Activated T-cell treated with anti-CD3 and anti-CD28 coated beads, Interleukin-2, amount 50 U/mL, for 72 hours (primary cell): Measurements from ENCODE around the gene GFRAL. TPM values are rescaled to one million over a fixed set of nuclear protein-coding genes. Genes with fewer than 3 reads are reported as not detected.

ENCODE experiments used
- ATAC-seq, 2 donors: fragments of 150-1000 bp; cut with Tn5 transposase; replicated peaks in 1 of 2; 2 replicates each; pipeline ENCODE4 v1.10.0; 2021; ENCODE audit warnings: moderate library complexity in 2 of 2, mild to moderate bottlenecking in 1 of 2
- DNase-seq, 2 donors: peaks; one replicate each; pipeline ENCODE4 v3.0.0; 2021 to 2022; ENCODE audit warnings: mixed read lengths in 1 of 2
- H3K27ac Mint-ChIP-seq: one replicate; pipeline ENCODE4 v1.8.0; 2022; ENCODE audit warnings: mild to moderate bottlenecking, moderate library complexity, mixed read lengths
- H3K27me3 Mint-ChIP-seq: one replicate; pipeline ENCODE4 v1.8.0; 2022; ENCODE audit warnings: low read depth, mixed read lengths
- H3K36me3 Mint-ChIP-seq, 2 donors: one replicate each; pipeline ENCODE4 v1.8.0; 2022; ENCODE audit warnings: mixed read lengths in 2 of 2, mild to moderate bottlenecking in 1 of 2; ENCODE audit not compliant: insufficient read depth in 2 of 2
- H3K4me1 Mint-ChIP-seq: one replicate; pipeline ENCODE4 v1.8.0; 2022; ENCODE audit warnings: low read depth, mixed read lengths
- H3K4me3 Mint-ChIP-seq, 2 donors: one replicate each; pipeline ENCODE4 v1.8.0; 2022; ENCODE audit warnings: mild to moderate bottlenecking in 2 of 2, mixed read lengths in 2 of 2, moderate library complexity in 2 of 2
- H3K9me3 Mint-ChIP-seq, 2 donors: one replicate each; pipeline ENCODE4 v1.8.0; 2022; ENCODE audit warnings: mixed read lengths in 2 of 2
- total RNA-seq, 2 donors: library from RNA; stranded (reverse); gene quantifications; one replicate each; pipeline ENCODE4 v1.2.3, GENCODE V29; 2022

Gene GFRAL
- total RNA-seq, 2 donors from 2014 or later, result not detected

DNA sequence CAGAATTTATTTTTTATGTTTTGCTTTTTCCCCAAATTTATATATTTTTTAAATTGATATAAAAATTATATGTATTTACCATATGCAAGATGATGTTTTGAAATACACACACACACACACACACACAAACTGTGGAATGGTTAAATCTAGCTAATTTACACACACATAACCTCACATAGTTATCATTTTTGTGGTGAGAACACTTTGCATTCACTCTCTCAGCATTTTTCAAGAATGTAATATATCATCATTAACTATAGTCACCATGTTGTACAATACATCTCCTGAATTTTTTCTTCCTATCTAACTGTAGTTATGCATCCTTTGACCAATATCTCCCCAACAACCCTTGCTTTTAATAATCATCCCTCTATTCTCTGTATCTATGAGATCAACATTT, 52.2 kb downstream of the GFRAL start:
- no peak overlapping the region for H3K27ac Mint-ChIP-seq
- peaks cover 5 to 15% of the 10 kb centered on the region in 2 donors for H3K9me3 Mint-ChIP-seq
- DNase-seq (no peak), ATAC-seq (no peak)
- H3K36me3 Mint-ChIP-seq, result no peaks in the 10 kb centered on the region
- H3K4me3 Mint-ChIP-seq, result no peak overlapping the region
- no peaks in the 10 kb centered on the region for H3K27me3 Mint-ChIP-seq
- H3K4me1 Mint-ChIP-seq, result no peaks in the 10 kb centered on the region

- DNase-seq (no peak), ATAC-seq (no peak)
- Mint-ChIP-seq H3K4me3 (no peak overlapping the region), H3K36me3 (no peaks in the 10 kb centered on the region), H3K27ac (no peak overlapping the region), H3K4me1 (no peaks in the 10 kb centered on the region), H3K9me3 (peaks cover 4 to 14% of the 10 kb centered on the region in 2 donors), H3K27me3 (no peaks in the 10 kb centered on the region)
Observed at GRCh38 chr6:55379895-55380294, 52.6 kb downstream of the GFRAL start.

DNA sequence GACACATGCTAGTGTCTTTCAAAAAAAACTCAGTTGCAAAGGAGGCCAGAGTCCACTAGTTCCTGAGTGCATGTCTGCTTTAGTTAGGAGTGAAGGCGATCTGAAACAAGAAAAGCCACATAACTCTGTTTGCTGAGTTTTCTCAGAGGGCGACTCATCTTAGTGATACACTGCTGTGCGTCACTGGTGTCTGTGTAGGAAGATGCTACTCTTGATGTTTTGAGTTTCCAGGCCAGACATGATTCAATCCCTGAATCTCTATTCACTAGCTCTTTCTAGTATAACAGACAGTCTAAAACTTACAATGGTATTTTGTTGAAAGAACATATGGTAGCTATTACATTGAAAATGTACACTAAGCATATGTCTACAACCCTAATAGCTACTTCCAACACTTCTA, 60.9 kb downstream of the GFRAL start:
- no peak for DNase-seq
- H3K9me3 Mint-ChIP-seq, result peaks cover 3 to 7% of the 10 kb centered on the region in 2 donors
- H3K4me3 Mint-ChIP-seq, result no peak overlapping the region
- H3K4me1 Mint-ChIP-seq, result no peaks in the 10 kb centered on the region
- H3K27ac Mint-ChIP-seq, result no peak overlapping the region
- H3K27me3 Mint-ChIP-seq, result no peaks in the 10 kb centered on the region
- ATAC-seq, result no peak
- H3K36me3 Mint-ChIP-seq, result no peaks in the 10 kb centered on the region

DNA sequence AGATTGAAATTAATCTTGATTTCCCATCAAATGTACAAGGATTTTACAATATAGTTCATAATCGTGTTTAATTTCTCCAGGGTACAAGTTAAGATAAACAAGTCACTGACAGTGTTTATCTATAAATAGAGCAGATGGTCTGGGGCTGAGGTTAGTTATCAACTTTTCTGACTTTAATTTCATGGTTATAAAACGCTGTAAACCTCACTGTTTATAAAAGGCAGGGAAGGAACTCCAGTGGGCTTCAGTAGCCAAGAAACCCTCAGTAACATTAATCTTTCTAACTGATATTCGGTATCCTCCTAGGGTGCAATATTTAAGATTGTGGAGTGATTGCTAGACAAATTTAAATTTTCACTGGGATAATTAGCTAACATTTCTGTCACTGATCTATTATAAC, 68.6 kb downstream of the GFRAL start:
- Mint-ChIP-seq H3K4me1 (no peaks in the 10 kb centered on the region), H3K27ac (no peak overlapping the region), H3K4me3 (no peak overlapping the region), H3K27me3 (no peaks in the 10 kb centered on the region), H3K9me3 (peaks cover 1 to 12% of the 10 kb centered on the region in 2 donors), H3K36me3 (no peaks in the 10 kb centered on the region)
- no peak for ATAC-seq
- no peak for DNase-seq

GRCh38 chr6:55397986-55398385, 70.7 kb downstream of the GFRAL start:
- Mint-ChIP-seq H3K4me3 (no peak overlapping the region), H3K27me3 (no peaks in the 10 kb centered on the region), H3K9me3 (peaks cover 0 to 6% of the 10 kb centered on the region in 2 donors), H3K27ac (no peak overlapping the region), H3K36me3 (no peaks in the 10 kb centered on the region), H3K4me1 (no peaks in the 10 kb centered on the region)
- DNase-seq, result no peak
- ATAC-seq, result no peak

- Mint-ChIP-seq H3K4me3 (no peak overlapping the region), H3K36me3 (no peaks in the 10 kb centered on the region), H3K9me3 (peaks cover 0 to 3% of the 10 kb centered on the region in 2 donors), H3K27me3 (no peaks in the 10 kb centered on the region), H3K27ac (no peak overlapping the region), H3K4me1 (no peaks in the 10 kb centered on the region)
- ATAC-seq (no peak), DNase-seq (no peak)
Observed at GRCh38 chr6:55399351-55399750, 72.1 kb downstream of the GFRAL start.

- no peak for ATAC-seq
- no peak for DNase-seq
- H3K27ac Mint-ChIP-seq, result no peak overlapping the region
- H3K9me3 Mint-ChIP-seq, result peaks cover 0 to 7% of the 10 kb centered on the region in 2 donors
- H3K4me3 Mint-ChIP-seq, result no peak overlapping the region
- peaks cover 0 to 2% of the 10 kb centered on the region in 2 donors for H3K36me3 Mint-ChIP-seq
- no peaks in the 10 kb centered on the region for H3K4me1 Mint-ChIP-seq
- no peaks in the 10 kb centered on the region for H3K27me3 Mint-ChIP-seq
Observed at GRCh38 chr6:55405474-55406235, 78.4 kb downstream of the GFRAL start.

- ATAC-seq, result no peak
- H3K9me3 Mint-ChIP-seq, result peaks cover 13% of the 10 kb centered on the region in 2 donors
- no peaks in the 10 kb centered on the region for H3K4me1 Mint-ChIP-seq
- H3K27me3 Mint-ChIP-seq, result no peaks in the 10 kb centered on the region
- H3K27ac Mint-ChIP-seq, result no peak overlapping the region
- H3K4me3 Mint-ChIP-seq, result no peak overlapping the region
- no peak for DNase-seq
- peaks cover 0 to 2% of the 10 kb centered on the region in 2 donors for H3K36me3 Mint-ChIP-seq
Observed at GRCh38 chr6:55410674-55411073, 83.4 kb downstream of the GFRAL start.

DNA sequence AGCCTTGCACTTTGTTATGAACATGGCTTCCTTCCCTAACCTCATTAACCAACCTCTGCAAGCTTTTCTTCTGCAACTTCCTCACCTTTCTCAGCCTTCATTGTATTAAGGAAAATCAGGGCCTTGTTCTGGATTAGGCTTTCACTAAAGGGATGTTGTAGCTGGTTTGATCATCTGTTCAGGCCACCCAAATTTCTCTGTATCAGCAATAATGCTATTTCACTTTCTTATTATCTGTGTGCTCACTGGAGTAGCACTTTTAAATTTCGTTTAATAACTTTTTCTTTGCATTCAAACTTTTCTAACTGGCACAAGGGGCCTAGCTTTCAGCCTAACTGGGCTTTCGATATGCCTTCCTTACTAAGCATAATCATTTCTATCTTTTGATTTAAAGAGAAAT, 96.7 kb downstream of the GFRAL start:
- Mint-ChIP-seq H3K4me3 (no peak overlapping the region), H3K9me3 (peaks cover 3 to 5% of the 10 kb centered on the region in 2 donors), H3K27ac (no peak overlapping the region), H3K36me3 (no peaks in the 10 kb centered on the region), H3K27me3 (no peaks in the 10 kb centered on the region), H3K4me1 (no peaks in the 10 kb centered on the region)
- ATAC-seq (no peak), DNase-seq (no peak)

- ATAC-seq, result no peak
Observed at GRCh38 chr6:55433446-55434130, 106.3 kb downstream of the GFRAL start.

DNA sequence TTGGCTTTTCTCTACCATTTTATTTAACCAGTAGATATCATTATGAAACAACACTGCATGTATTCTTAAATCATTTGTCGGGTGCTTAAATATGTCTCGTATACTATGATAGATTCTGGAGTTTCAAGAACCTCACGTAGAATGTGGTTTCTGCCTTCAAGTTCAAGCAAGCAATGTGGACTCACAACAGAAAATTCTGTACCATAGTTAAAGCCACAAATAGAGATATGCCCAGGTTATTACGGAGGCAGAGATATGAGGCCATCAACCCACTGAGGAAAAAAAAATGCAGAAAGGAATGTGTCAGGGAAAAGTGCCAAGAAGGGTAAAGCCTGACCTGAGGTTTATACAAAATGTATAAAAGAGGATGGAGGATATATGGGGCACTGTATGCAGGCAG, 109.9 kb downstream of the GFRAL start:
- Mint-ChIP-seq H3K27ac (no peak overlapping the region), H3K4me3 (no peak overlapping the region), H3K4me1 (no peaks in the 10 kb centered on the region), H3K9me3 (peaks cover 8% of the 10 kb centered on the region in 2 donors), H3K27me3 (no peaks in the 10 kb centered on the region), H3K36me3 (no peaks in the 10 kb centered on the region)
- no peak for DNase-seq
- no peak for ATAC-seq

More at GRCh38 chr6:55433446-55434130, 106.3 kb downstream of the GFRAL start:
- Mint-ChIP-seq H3K36me3 (no peaks in the 10 kb centered on the region), H3K4me3 (no peak overlapping the region), H3K4me1 (no peaks in the 10 kb centered on the region), H3K27me3 (no peaks in the 10 kb centered on the region), H3K9me3 (peaks cover 7% of the 10 kb centered on the region in 2 donors), H3K27ac (no peak overlapping the region)
- no peak for DNase-seq

GRCh38 chr6:55438203-55438602, 110.9 kb downstream of the GFRAL start:
- ATAC-seq, result no peak
- Mint-ChIP-seq H3K36me3 (no peaks in the 10 kb centered on the region), H3K9me3 (peaks cover 6 to 8% of the 10 kb centered on the region in 2 donors), H3K4me3 (no peak overlapping the region), H3K27ac (no peak overlapping the region), H3K4me1 (no peaks in the 10 kb centered on the region), H3K27me3 (no peaks in the 10 kb centered on the region)
- no peak for DNase-seq

GRCh38 chr6:55443238-55444134, 116.2 kb downstream of the GFRAL start:
- Mint-ChIP-seq H3K4me1 (no peaks in the 10 kb centered on the region), H3K4me3 (no peak overlapping the region), H3K27ac (no peak overlapping the region), H3K36me3 (no peaks in the 10 kb centered on the region), H3K9me3 (peaks cover 2 to 4% of the 10 kb centered on the region in 2 donors), H3K27me3 (no peaks in the 10 kb centered on the region)
- ATAC-seq, result no peak
- DNase-seq, result no peak
